Measurements from ENCODE around the gene OSMR. TPM values are rescaled to one million over a fixed set of nuclear protein-coding genes. Genes with fewer than 3 reads are reported as not detected.

The OSMR gene
- total RNA-seq, 2 experiments from 2014 or later, result not detected

DNA sequence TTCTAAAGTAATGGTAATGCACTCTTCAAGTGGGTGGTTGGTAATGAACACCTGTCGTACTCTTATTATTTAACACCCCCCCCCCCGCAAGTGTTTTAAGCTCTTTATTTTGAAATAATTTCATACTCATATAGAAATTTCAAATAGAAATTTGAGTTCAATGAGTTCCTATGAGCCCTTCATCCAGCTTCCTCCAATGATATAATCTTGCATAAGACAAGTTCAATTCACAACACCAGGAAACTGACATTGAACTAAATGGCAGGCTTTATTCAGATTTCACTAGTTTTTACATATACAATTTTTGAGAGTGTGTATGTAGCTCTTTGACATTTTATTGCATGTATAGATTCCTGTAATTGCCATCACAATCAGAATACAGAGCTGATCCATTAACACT, 30.9 kb upstream of the OSMR start:
- peaks cover 33% of the 10 kb centered on the region for H3K27me3 Mint-ChIP-seq
- H3K27ac Mint-ChIP-seq, result no peak overlapping the region
- no peaks in the 10 kb centered on the region for H3K9me3 Mint-ChIP-seq
- no peak for DNase-seq
- H3K36me3 Mint-ChIP-seq (ENCODE audit: low read depth), result no peaks in the 10 kb centered on the region
- H3K4me3 Mint-ChIP-seq, result no peak overlapping the region
- POLR2A ChIA-PET, result interaction anchor here (0.6 kb wide), 1 partner anchor 1691 kb away, joined by 3 read pairs; no protein-coding TSS in a partner anchor
- H3K4me1 Mint-ChIP-seq, result peaks cover 17% of the 10 kb centered on the region
- CTCF ChIA-PET, result interaction anchor here (1.3 kb wide), 1 partner anchor 373 kb away, joined by 3 read pairs; no protein-coding TSS in a partner anchor

DNA sequence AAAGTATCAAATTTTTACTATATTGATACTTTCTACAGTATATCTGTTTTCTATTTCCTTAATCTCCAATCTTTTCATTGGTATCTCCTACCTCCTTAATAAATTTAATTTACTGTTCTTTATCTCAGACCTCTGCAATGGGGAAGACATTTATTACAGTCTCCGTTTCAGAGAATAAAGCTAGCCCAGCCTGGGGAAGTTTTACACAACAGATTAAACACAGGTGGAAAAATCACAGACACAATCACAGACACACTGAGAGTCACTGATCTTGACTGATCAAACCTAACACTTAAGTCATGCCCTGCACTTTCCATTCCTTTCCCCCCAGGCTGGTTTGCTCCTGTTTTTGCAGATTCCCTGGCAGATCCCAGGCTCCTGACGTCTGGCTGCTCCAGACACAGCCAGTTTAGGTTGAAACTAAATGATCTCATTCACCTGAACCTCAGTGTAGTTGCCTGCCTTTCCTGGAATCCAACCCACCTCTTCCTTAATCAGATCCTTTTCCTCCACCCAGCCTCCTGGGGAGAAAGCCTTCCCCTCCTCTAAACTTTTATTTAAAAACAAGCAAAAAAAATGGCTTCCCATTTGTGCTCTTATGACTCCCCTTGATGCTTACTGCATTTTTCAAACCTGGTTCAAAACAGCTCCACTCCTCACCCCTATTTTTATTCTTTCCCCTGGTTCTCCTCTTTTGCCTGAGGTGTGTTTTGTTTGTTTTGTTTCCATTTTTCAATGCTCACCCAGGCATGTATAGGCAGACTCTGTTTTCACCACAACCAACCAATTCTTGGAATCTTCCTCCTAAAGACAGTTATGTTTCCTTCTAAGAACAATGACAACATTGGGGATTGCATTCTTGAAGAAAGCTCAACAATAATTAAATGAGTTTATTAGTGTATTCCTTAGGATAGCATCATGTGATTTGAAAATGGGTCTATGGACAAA, 29.5 kb upstream of the OSMR start:
- Mint-ChIP-seq H3K36me3 (ENCODE audit: low read depth) (no peaks in the 10 kb centered on the region), H3K27me3 (peaks cover 33% of the 10 kb centered on the region), H3K4me3 (no peak overlapping the region), H3K4me1 (peaks cover 16% of the 10 kb centered on the region), H3K9me3 (no peaks in the 10 kb centered on the region), H3K27ac (no peak overlapping the region)
- POLR2A ChIA-PET, result no interaction called here
- no peak for DNase-seq
- CTCF ChIA-PET, result interaction anchor here (0.6 to 0.8 kb wide), 2 partner anchors 188 to 375 kb away, joined by 3 to 5 read pairs; no protein-coding TSS in a partner anchor

DNA sequence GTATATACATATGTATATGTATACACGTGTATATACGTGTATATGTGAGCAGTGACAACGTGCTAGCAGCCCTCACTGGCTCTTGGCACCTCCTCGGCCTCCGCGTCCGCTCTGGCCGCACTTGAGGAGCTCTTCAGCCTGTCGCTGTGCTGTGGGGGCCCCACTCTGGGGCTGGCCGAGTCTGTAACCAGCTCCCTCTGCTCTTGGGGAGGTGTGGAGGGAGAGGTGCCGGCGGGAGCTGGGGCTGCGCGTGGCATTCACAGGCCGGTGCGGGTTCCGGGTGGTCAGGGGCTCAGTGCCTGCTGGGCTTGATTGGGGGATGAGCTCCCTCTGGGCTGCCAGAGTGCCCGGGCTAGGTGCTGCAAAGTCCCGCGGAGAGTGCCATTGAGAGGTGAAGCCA, 24.1 kb upstream of the OSMR start:
- Mint-ChIP-seq H3K4me3 (no peak overlapping the region), H3K9me3 (peaks cover 10% of the 10 kb centered on the region), H3K27ac (no peak overlapping the region), H3K4me1 (peaks cover 21% of the 10 kb centered on the region), H3K27me3 (peaks cover 13% of the 10 kb centered on the region), H3K36me3 (ENCODE audit: low read depth) (peaks cover under 1% of the 10 kb centered on the region)
- POLR2A ChIA-PET, result no interaction called here
- CTCF ChIA-PET, result interaction anchor here (1.1 kb wide), 1 partner anchor 12 kb away, joined by 4 read pairs; no protein-coding TSS in a partner anchor
- DNase-seq, result no peak

DNA sequence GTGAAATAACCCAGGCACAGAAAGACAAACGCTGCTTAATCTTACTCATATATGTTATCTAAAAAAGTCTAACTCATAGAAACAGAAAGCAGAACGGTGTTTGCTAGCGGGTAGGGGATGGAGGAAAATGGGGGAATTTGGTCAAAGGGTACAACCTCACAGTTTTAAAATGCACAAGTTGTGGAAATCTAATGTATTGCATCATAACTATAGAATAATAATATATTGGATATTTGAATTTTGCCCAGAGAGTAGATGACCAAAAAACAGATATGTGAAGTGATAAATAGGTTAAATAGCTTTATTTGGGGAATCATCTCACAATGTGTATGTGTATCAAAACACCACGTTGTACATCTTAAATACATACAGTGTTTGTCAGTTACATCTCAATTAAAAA, 22.3 kb upstream of the OSMR start:
- no peak for DNase-seq
- Mint-ChIP-seq H3K9me3 (peaks cover 18% of the 10 kb centered on the region), H3K4me3 (no peak overlapping the region), H3K27ac (no peak overlapping the region), H3K36me3 (ENCODE audit: low read depth) (peaks cover 12% of the 10 kb centered on the region), H3K4me1 (peaks cover 34% of the 10 kb centered on the region), H3K27me3 (peaks cover 8% of the 10 kb centered on the region)
- ChIA-PET CTCF (no interaction called here), POLR2A (no interaction called here)

DNA sequence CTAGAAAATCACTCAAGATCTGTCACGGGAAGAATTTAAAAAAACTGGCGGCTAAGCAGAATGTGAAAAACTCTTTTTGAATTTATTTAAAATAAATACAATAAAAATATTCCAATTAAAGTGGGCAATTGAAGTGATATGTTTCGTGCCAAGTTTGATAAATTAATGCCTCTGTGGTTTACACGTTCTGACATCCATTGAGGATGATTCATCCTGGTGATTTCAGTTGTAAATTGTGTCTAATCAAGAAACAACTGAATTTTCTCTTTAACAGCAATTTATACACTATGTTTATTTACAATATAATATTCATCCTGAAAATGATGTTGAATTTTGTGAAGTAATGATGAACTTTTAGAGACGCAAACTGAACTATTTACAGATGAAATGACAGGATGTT, 21.0 kb upstream of the OSMR start:
- POLR2A ChIA-PET, result no interaction called here
- CTCF ChIA-PET, result no interaction called here
- peaks cover 18% of the 10 kb centered on the region for H3K9me3 Mint-ChIP-seq
- peaks cover 40% of the 10 kb centered on the region for H3K4me1 Mint-ChIP-seq
- peaks cover 9% of the 10 kb centered on the region for H3K27me3 Mint-ChIP-seq
- peaks cover 12% of the 10 kb centered on the region for H3K36me3 Mint-ChIP-seq (ENCODE audit: low read depth)
- no peak overlapping the region for H3K4me3 Mint-ChIP-seq
- DNase-seq, result no peak
- H3K27ac Mint-ChIP-seq, result no peak overlapping the region

DNA sequence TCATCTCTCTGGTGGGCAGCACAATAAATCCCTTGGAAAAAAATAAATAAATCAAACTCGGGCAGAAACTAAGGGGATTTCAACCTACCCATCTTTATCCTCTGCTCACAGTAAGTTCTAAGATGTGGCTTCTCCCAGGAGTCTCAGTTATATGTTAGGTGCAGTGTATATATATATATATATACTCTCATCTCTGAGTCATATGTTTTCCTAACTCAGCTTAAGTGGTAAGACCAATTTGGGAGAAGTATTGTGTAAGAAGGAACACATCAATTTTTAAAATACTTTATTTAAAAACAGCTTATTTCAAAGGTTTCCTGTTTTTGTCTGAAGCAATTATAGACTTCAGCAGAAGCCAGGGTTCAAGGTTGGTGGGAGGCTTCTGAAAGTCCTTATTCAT, 20.3 kb upstream of the OSMR start:
- Mint-ChIP-seq H3K36me3 (ENCODE audit: low read depth) (peaks cover 12% of the 10 kb centered on the region), H3K9me3 (peaks cover 18% of the 10 kb centered on the region), H3K27ac (no peak overlapping the region), H3K4me1 (peaks cover 40% of the 10 kb centered on the region), H3K4me3 (no peak overlapping the region), H3K27me3 (peaks cover 9% of the 10 kb centered on the region)
- CTCF ChIA-PET, result interaction anchor here (0.6 kb wide), 1 partner anchor 220 kb away, joined by 6 read pairs; no protein-coding TSS in a partner anchor
- DNase-seq, result no peak
- POLR2A ChIA-PET, result no interaction called here

DNA sequence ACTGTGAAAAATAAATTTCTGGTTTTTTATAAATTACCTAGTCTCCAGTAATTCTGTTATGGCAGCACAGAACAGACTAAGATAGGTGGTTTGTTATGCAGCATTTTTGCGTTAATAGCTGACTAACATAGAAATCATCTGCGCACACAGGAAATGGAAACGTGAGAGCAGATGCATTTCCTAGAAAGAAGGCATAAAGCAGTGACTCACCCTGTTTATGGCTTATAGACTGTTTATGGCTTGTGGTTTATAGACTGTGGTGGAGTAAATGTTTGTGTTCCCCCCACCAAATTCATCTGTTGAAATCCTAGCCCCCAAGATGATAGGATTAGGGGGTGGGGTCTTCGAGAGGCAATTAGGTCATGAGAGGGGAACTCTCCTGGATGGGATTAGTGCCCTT, 18.3 kb upstream of the OSMR start:
- POLR2A ChIA-PET, result interaction anchor here (0.9 to 1.3 kb wide), 4 partner anchors 246 to 404 kb away, joined by 3 to 4 read pairs (median 3); no protein-coding TSS in a partner anchor
- H3K4me1 Mint-ChIP-seq, result peaks cover 42% of the 10 kb centered on the region
- H3K27me3 Mint-ChIP-seq, result peaks cover 12% of the 10 kb centered on the region
- CTCF ChIA-PET, result interaction anchor here (0.9 to 1.8 kb wide), 3 partner anchors 10 to 252 kb away, joined by 3 to 7 read pairs (median 3); no protein-coding TSS in a partner anchor
- H3K27ac Mint-ChIP-seq, result peak overlapping the region; percentile 58
- peaks cover 13% of the 10 kb centered on the region for H3K9me3 Mint-ChIP-seq
- H3K4me3 Mint-ChIP-seq, result no peak overlapping the region
- peaks cover 12% of the 10 kb centered on the region for H3K36me3 Mint-ChIP-seq (ENCODE audit: low read depth)
- DNase-seq, result no peak

DNA sequence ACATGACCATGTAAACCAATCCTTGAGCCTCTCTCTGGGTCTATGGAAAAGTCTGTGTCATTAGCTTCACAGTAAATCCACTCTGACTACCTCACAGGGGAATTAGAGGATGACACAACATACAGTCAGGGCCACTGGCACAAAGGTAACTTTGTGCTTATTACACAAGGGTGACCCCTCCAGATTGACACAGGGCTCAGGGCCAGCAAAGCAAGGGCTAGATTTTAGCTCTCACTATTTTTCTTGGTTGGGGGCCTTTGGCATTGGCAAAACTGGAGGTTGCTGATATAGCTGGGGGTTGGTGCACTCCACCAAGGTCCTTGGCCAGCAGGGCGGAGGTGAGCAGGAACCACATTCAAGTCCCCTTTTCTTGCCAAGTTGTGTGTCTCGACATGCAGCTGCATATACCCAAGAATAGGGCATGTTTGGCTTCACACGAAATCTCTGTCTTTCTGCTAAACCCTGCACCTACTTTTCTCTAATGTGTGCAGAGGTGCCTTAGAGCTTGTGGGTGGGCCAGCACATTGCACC, 15.2 kb upstream of the OSMR start:
- Mint-ChIP-seq H3K4me1 (peaks cover 34% of the 10 kb centered on the region), H3K27me3 (peaks cover 13% of the 10 kb centered on the region), H3K27ac (no peak overlapping the region), H3K36me3 (ENCODE audit: low read depth) (peaks cover 12% of the 10 kb centered on the region), H3K9me3 (peaks cover 10% of the 10 kb centered on the region), H3K4me3 (no peak overlapping the region)
- POLR2A ChIA-PET, result no interaction called here
- no peak for DNase-seq
- CTCF ChIA-PET, result no interaction called here

DNA sequence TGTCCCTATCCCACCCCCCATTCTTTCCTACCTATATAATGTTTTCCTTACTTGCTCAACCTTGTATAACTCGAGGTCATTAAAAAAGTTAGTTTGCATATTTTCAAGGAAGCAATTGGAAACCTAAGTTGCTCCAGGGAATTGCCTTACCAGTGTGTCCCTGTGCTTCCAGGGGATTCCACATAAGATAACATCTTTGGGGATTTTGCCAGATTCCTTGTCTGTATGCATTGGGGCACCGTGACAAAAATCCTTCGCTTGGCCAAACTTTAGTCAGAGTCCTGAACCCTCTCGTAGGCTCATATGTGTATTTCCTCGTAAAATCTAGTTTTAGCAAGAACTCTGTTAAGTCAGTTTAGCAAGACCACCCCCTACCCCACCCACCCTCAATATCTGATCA, 14.7 kb upstream of the OSMR start:
- Mint-ChIP-seq H3K36me3 (ENCODE audit: low read depth) (peaks cover 12% of the 10 kb centered on the region), H3K27me3 (peaks cover 17% of the 10 kb centered on the region), H3K9me3 (peaks cover 10% of the 10 kb centered on the region), H3K4me1 (peaks cover 36% of the 10 kb centered on the region), H3K27ac (no peak overlapping the region), H3K4me3 (no peak overlapping the region)
- CTCF ChIA-PET, result interaction anchor here (0.6 to 0.7 kb wide), 2 partner anchors 21 to 1436 kb away, joined by 3 read pairs; no protein-coding TSS in a partner anchor
- POLR2A ChIA-PET, result no interaction called here
- DNase-seq, result no peak

DNA sequence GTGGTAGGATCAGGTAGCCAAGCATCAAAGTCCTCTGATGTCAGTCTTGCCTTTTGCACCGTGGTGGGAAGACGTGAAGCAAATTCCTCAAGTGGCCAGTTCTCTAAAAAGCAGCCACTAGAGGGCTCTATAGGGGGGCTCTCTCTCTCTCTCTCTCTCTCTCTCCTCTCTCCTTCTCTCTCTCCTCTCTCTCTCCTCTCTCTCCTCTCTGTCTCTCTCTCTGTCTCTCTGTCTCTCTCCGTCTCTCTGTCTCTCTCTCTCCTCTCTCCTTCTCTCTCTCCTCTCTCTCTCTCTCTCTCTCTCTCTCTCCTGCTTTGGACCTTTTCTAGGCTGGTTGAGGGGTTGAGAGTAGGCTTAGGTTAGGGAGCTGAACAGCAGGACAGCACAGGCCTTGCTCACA, 13.9 kb upstream of the OSMR start:
- H3K27ac Mint-ChIP-seq, result no peak overlapping the region
- ChIA-PET POLR2A (no interaction called here), CTCF (interaction anchor here (0.6 to 0.8 kb wide), 4 partner anchors 19 to 1437 kb away, joined by 3 to 5 read pairs (median 3); no protein-coding TSS in a partner anchor)
- H3K4me1 Mint-ChIP-seq, result peaks cover 28% of the 10 kb centered on the region
- DNase-seq, result no peak
- no peak overlapping the region for H3K4me3 Mint-ChIP-seq
- H3K27me3 Mint-ChIP-seq, result peaks cover 16% of the 10 kb centered on the region
- peaks cover 6% of the 10 kb centered on the region for H3K9me3 Mint-ChIP-seq
- H3K36me3 Mint-ChIP-seq (ENCODE audit: low read depth), result peaks cover 10% of the 10 kb centered on the region

DNA sequence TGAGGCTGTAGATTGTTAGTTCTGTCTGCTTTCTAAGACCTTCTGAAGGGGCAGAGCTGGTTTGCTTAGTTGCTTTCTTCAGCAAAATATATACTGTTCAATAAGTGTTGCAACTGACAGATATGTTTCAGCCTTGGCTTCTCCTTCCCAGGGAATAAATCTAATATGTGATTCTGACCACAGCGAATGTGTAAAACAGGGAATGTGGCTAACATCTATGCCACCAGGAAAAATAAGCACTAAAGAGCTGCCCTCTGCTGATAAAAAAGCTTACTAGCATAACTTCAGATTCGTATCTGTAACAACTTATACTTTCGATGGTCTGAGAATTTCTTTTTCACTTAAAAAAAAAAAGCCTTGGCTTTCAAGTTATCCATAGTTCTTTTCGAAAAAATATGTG, 13.0 kb upstream of the OSMR start:
- Mint-ChIP-seq H3K4me1 (peaks cover 19% of the 10 kb centered on the region), H3K27me3 (peaks cover 20% of the 10 kb centered on the region), H3K4me3 (no peak overlapping the region), H3K9me3 (peaks cover 1% of the 10 kb centered on the region), H3K36me3 (ENCODE audit: low read depth) (peaks cover 4% of the 10 kb centered on the region), H3K27ac (no peak overlapping the region)
- no peak for DNase-seq
- CTCF ChIA-PET, result interaction anchor here (0.7 to 1.8 kb wide), 3 partner anchors 18 to 442 kb away, joined by 3 to 5 read pairs (median 3); no protein-coding TSS in a partner anchor
- POLR2A ChIA-PET, result no interaction called here

DNA sequence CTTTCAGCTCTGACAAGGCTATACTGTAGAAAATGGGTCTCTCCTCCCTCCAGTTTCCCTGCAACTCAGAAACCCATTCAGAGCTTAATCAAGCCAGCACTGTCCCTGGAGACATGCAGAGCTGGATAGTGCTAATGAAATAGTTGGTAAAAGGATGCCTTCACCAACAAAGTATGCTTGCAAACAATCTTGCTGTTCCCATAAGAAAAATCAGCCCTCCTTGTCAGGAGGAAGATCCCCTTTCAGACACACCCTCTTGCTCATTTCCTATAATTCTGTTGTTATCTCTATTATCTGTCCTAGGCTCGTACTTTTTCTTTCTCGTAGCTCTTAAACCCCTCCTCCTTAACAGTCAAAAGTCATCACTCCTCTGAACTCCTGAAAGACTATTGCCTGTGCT, 9.9 kb upstream of the OSMR start:
- Mint-ChIP-seq H3K4me1 (peaks cover 6% of the 10 kb centered on the region), H3K27me3 (peaks cover 27% of the 10 kb centered on the region), H3K36me3 (ENCODE audit: low read depth) (no peaks in the 10 kb centered on the region), H3K4me3 (no peak overlapping the region), H3K9me3 (no peaks in the 10 kb centered on the region), H3K27ac (no peak overlapping the region)
- CTCF ChIA-PET, result no interaction called here
- no peak for DNase-seq
- POLR2A ChIA-PET, result no interaction called here

DNA sequence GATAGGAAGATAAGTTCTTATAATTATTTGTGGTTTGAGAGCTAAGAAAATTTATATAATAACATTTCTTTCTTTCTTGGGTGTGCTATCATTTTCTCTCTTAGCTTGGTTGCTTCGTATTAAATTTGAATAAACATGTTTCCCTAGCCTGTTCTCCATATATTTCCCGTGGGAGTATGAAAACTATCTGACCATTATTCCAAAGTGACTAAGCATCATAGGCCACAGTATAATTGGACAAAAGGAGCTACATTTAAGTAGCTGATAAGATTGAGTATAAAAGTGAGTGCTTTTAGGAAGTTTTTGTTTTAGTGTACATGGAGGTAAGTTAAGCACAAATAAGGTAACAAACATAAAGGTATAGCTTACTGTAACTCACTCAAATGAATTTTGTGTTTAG, 8.4 kb upstream of the OSMR start:
- DNase-seq, result no peak
- Mint-ChIP-seq H3K27ac (no peak overlapping the region), H3K4me3 (no peak overlapping the region), H3K36me3 (ENCODE audit: low read depth) (no peaks in the 10 kb centered on the region), H3K4me1 (peaks cover 5% of the 10 kb centered on the region), H3K27me3 (peaks cover 29% of the 10 kb centered on the region), H3K9me3 (no peaks in the 10 kb centered on the region)
- ChIA-PET CTCF (interaction anchor here (0.9 to 1.6 kb wide), 3 partner anchors 10 to 28 kb away, joined by 3 to 4 read pairs (median 3); no protein-coding TSS in a partner anchor), POLR2A (no interaction called here)

Measured in activated CD4-positive, alpha-beta memory T cell treated with anti-CD3 and anti-CD28 coated beads, Interleukin-2, amount 10 ng/mL, durations not matched to agents 7 days and 5 days (primary cell).